Measurements from ENCODE around the gene LRRC75A. TPM values are rescaled to one million over a fixed set of nuclear protein-coding genes. Genes with fewer than 3 reads are reported as not detected.

LRRC75A gene
- polyA plus RNA-seq, 1 donor from 2014 or later = 0.53 TPM

- no peak overlapping the region for H3K4me3 ChIP-seq (ENCODE audit: low read length)
- no peaks in the 10 kb centered on the region for H4K20me1 ChIP-seq (ENCODE audit: insufficient read depth)
- TF ChIP-seq TAF1 (IDR thresholded peaks at IDR 0.05; ENCODE audit: low read depth) (no peak), POLR2AphosphoS5 (IDR thresholded peaks at IDR 0.05) (no peak), EP300 (conservative IDR thresholded peaks at IDR 0.05; ENCODE audit: poor library complexity, severe bottlenecking) (no peak), RAD21 (conservative IDR thresholded peaks at IDR 0.05) (no peak), SMC3 (conservative IDR thresholded peaks at IDR 0.05; ENCODE audit: poor library complexity) (no peak), REST (IDR thresholded peaks at IDR 0.05; ENCODE audit: borderline replicate concordance) (no peak), MXI1 (conservative IDR thresholded peaks at IDR 0.05; ENCODE audit: poor library complexity, severe bottlenecking) (no peak), EZH2 (IDR thresholded peaks at IDR 0.05; ENCODE audit: borderline replicate concordance, insufficient read depth, low read length, poor library complexity, severe bottlenecking) (no peak), CTCF (IDR thresholded peaks at IDR 0.05; ENCODE audit: poor library complexity, severe bottlenecking) (no peak)
- H3K36me3 ChIP-seq (ENCODE audit: insufficient read depth, low read length) = no peaks in the 10 kb centered on the region
- H3K9me3 ChIP-seq (ENCODE audit: low read length) = no peaks in the 10 kb centered on the region
- no peaks in the 10 kb centered on the region for H3K27me3 ChIP-seq (ENCODE audit: insufficient read depth, low read depth, low read length)
- H3K79me2 ChIP-seq (replicated peaks; ENCODE audit: insufficient read depth, low read length) = no peaks in the 10 kb centered on the region
- no peak overlapping the region for H3K9ac ChIP-seq (ENCODE audit: low read length)
- no peak overlapping the region for H2AFZ ChIP-seq (ENCODE audit: low read depth, low read length)
- no peak overlapping the region for H3K27ac ChIP-seq (ENCODE audit: low read length)
- no peaks in the 10 kb centered on the region for H3F3A ChIP-seq (ENCODE audit: insufficient read depth, low read length, poor library complexity, severe bottlenecking)
- no peak overlapping the region for H3K4me2 ChIP-seq (ENCODE audit: low read length)
- no peaks in the 10 kb centered on the region for H3K9me2 ChIP-seq (ENCODE audit: insufficient read depth, low read length)
These were observed 27.0 kb downstream of the LRRC75A start for GRCh38 chr17:16465052-16465312.

GRCh38 chr17:16464303-16465051, 27.5 kb downstream of the LRRC75A start:
- Histone ChIP-seq H3K79me2 (replicated peaks; ENCODE audit: insufficient read depth, low read length) (no peaks in the 10 kb centered on the region), H3K9me3 (ENCODE audit: low read length) (no peaks in the 10 kb centered on the region), H4K20me1 (ENCODE audit: insufficient read depth) (no peaks in the 10 kb centered on the region), H3K4me3 (ENCODE audit: low read length) (no peak overlapping the region), H3K27me3 (ENCODE audit: insufficient read depth, low read depth, low read length) (no peaks in the 10 kb centered on the region), H3F3A (ENCODE audit: insufficient read depth, low read length, poor library complexity, severe bottlenecking) (no peaks in the 10 kb centered on the region), H3K4me2 (ENCODE audit: low read length) (no peak overlapping the region), H3K36me3 (ENCODE audit: insufficient read depth, low read length) (no peaks in the 10 kb centered on the region), H3K9me2 (ENCODE audit: insufficient read depth, low read length) (no peaks in the 10 kb centered on the region), H3K27ac (ENCODE audit: low read length) (no peak overlapping the region), H2AFZ (ENCODE audit: low read depth, low read length) (no peak overlapping the region), H3K9ac (ENCODE audit: low read length) (no peak overlapping the region)
- no peak for TF ChIP-seq CTCF (IDR thresholded peaks at IDR 0.05; ENCODE audit: poor library complexity, severe bottlenecking)
- TF ChIP-seq POLR2AphosphoS5 (IDR thresholded peaks at IDR 0.05) = no peak
- TF ChIP-seq EZH2 (IDR thresholded peaks at IDR 0.05; ENCODE audit: borderline replicate concordance, insufficient read depth, low read length, poor library complexity, severe bottlenecking) = no peak
- TF ChIP-seq SMC3 (conservative IDR thresholded peaks at IDR 0.05; ENCODE audit: poor library complexity) = no peak
- no peak for TF ChIP-seq EP300 (conservative IDR thresholded peaks at IDR 0.05; ENCODE audit: poor library complexity, severe bottlenecking)
